KG1 (cell line): ENCODE results near the gene CHRM4.

Experiments used
- DNase-seq: peaks from one replicate; lab custom pipeline; 2025; lab: John Stamatoyannopoulos, UW

Gene CHRM4

GRCh38 chr11:46367244-46367915, 24.2 kb downstream of the CHRM4 start:
- DNase-seq: peak; percentile 18

- no peak for DNase-seq
Observed at GRCh38 chr11:46366661-46367161, 24.9 kb downstream of the CHRM4 start.

GRCh38 chr11:46366260-46366659, 25.3 kb downstream of the CHRM4 start:
- DNase-seq: no peak

GRCh38 chr11:46364791-46365190, 26.8 kb downstream of the CHRM4 start:
- DNase-seq: no peak

- no peak for DNase-seq
Observed at GRCh38 chr11:46364056-46364455, 27.5 kb downstream of the CHRM4 start.

- no peak for DNase-seq
Observed at GRCh38 chr11:46363455-46364005, 28.0 kb downstream of the CHRM4 start.

- no peak for DNase-seq
Observed at GRCh38 chr11:46363031-46363407, 28.6 kb downstream of the CHRM4 start.

- no peak for DNase-seq
Observed at GRCh38 chr11:46362156-46363030, 29.2 kb downstream of the CHRM4 start.

GRCh38 chr11:46361283-46362155, 30.1 kb downstream of the CHRM4 start:
- DNase-seq: peak; percentile 52

GRCh38 chr11:46360878-46361277, 30.7 kb downstream of the CHRM4 start:
- DNase-seq: no peak

- no peak for DNase-seq
Observed at GRCh38 chr11:46359953-46360352, 31.6 kb downstream of the CHRM4 start.

GRCh38 chr11:46357483-46357936, 34.1 kb downstream of the CHRM4 start:
- DNase-seq: no peak

- no peak for DNase-seq
Observed at GRCh38 chr11:46356924-46357482, 34.6 kb downstream of the CHRM4 start.

GRCh38 chr11:46353698-46354097, 37.9 kb downstream of the CHRM4 start:
- DNase-seq: no peak

- no peak for DNase-seq
Observed at GRCh38 chr11:46352063-46352841, 39.3 kb downstream of the CHRM4 start.

GRCh38 chr11:46351606-46352005, 40.0 kb downstream of the CHRM4 start:
- DNase-seq: no peak

GRCh38 chr11:46351148-46351547, 40.4 kb downstream of the CHRM4 start:
- no peak for DNase-seq

- DNase-seq: no peak
Observed at GRCh38 chr11:46350695-46351094, 40.9 kb downstream of the CHRM4 start.

- peak; percentile 17 for DNase-seq
Observed at GRCh38 chr11:46348566-46349401, 42.8 kb downstream of the CHRM4 start.
